SK-N-SH treated with all-trans-retinoic acid at 6 μM for 48 hours (cell line): ENCODE results near the gene SOX5.

Experiments
- POU6F1 ChIP-seq: fragments of 250-450 bp; sonication (Bioruptor Pico); IDR thresholded peaks from 2 replicates; pipeline ENCODE4 v1.8.0; 2021; ENCODE audit warnings: low read depth, mild to moderate bottlenecking, moderate library complexity, borderline replicate concordance
- PPARA ChIP-seq: fragments of 250-450 bp; sonication (Bioruptor Pico); IDR thresholded peaks from 2 replicates; pipeline ENCODE4 v1.5.0; 2020; ENCODE audit warnings: mild to moderate bottlenecking, borderline replicate concordance
- RARB ChIP-seq: fragments of 250-450 bp; sonication (Bioruptor Pico); IDR thresholded peaks from 2 replicates; pipeline ENCODE4 v1.8.0; 2021; ENCODE audit warnings: mild to moderate bottlenecking, moderate library complexity

GRCh38 chr12:23555180-23555824 is 394.2 kb downstream of the SOX5 start:
- no peak for TF ChIP-seq RARB (CRISPR knock-in tag)
- no peak for TF ChIP-seq PPARA (CRISPR knock-in tag)
- TF ChIP-seq POU6F1 (CRISPR knock-in tag), result no peak
